Mucosa of rectum (tissue), 2 donors: ENCODE data around the gene C15orf62.

ENCODE experiments used
- H3K27ac ChIP-seq, 2 donors: one replicate each; pipeline ENCODE4 v1.7.0; 2013; ENCODE audit warnings: inconsistent platforms in 2 of 2, low read depth in 2 of 2, low read length in 2 of 2
- H3K27me3 ChIP-seq, 2 donors: one replicate each; pipeline ENCODE4 v1.7.0; 2013; ENCODE audit warnings: low read length in 2 of 2; ENCODE audit not compliant: control insufficient read depth in 2 of 2, insufficient read depth in 2 of 2
- H3K36me3 ChIP-seq, 2 donors: one replicate each; pipeline ENCODE4 v1.7.0; 2013; ENCODE audit warnings: low read length in 2 of 2; ENCODE audit not compliant: control insufficient read depth in 2 of 2, insufficient read depth in 2 of 2
- H3K4me1 ChIP-seq, 2 donors: one replicate each; pipeline ENCODE4 v1.7.0; 2013; ENCODE audit warnings: low read length in 2 of 2, mild to moderate bottlenecking in 1 of 2; ENCODE audit not compliant: control insufficient read depth in 2 of 2, insufficient read depth in 2 of 2
- H3K4me3 ChIP-seq, 2 donors: one replicate each; pipeline ENCODE4 v1.7.0; 2013; ENCODE audit warnings: low read length in 2 of 2
- H3K9ac ChIP-seq, 2 donors: one replicate each; pipeline ENCODE4 v1.7.0; 2013; ENCODE audit warnings: low read length in 2 of 2, low read depth in 1 of 2, mild to moderate bottlenecking in 1 of 2
- H3K9me3 ChIP-seq, 2 donors: one replicate each; pipeline ENCODE4 v1.7.0; 2013; ENCODE audit warnings: low read length in 2 of 2; ENCODE audit not compliant: control insufficient read depth in 2 of 2
- donor health status: healthy.
- donor health status: Normal muscosa, but diverticular disease.

Gene C15orf62

DNA sequence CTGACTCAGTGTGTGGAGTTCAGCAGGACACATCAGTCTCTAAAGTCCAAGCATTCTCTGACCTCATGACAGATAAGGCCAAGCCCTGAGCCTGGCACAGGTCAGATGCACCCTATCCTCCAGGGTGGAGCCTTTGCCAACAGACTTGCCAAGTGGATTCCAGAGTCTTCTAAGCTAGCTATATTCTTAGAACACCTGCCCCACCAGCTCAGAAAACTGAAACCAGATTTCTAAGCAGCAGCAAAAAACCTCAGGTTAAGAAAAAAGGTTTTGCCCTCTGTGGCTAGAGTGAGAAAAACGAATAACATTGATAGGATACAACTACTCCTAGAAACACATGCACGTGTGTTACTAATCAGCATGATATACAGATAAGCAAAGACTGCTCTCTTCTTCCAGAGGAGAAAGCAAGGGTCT, 26.3 kb upstream of the C15orf62 start:
- no peak overlapping the region for H3K4me3 ChIP-seq
- H3K36me3 ChIP-seq: peaks cover 36 to 54% of the 10 kb centered on the region in 2 donors
- H3K4me1 ChIP-seq: peaks cover 0 to 6% of the 10 kb centered on the region in 2 donors
- no peak overlapping the region for H3K27ac ChIP-seq
- no peaks in the 10 kb centered on the region for H3K9me3 ChIP-seq
- no peaks in the 10 kb centered on the region for H3K27me3 ChIP-seq
- H3K9ac ChIP-seq: no peak overlapping the region

GRCh38 chr15:40743921-40744814, 25.6 kb upstream of the C15orf62 start:
- no peaks in the 10 kb centered on the region for H3K27me3 ChIP-seq
- peaks cover 0 to 6% of the 10 kb centered on the region in 2 donors for H3K4me1 ChIP-seq
- peak overlapping the region in 1 of 2 donors; percentile 28 for H3K27ac ChIP-seq
- H3K9ac ChIP-seq: no peak overlapping the region
- no peak overlapping the region for H3K4me3 ChIP-seq
- H3K9me3 ChIP-seq: no peaks in the 10 kb centered on the region
- peaks cover 35 to 51% of the 10 kb centered on the region in 2 donors for H3K36me3 ChIP-seq

GRCh38 chr15:40744815-40745152, 25.0 kb upstream of the C15orf62 start:
- Histone ChIP-seq H3K4me3 (no peak overlapping the region), H3K4me1 (peaks cover 0 to 6% of the 10 kb centered on the region in 2 donors), H3K27me3 (no peaks in the 10 kb centered on the region), H3K9me3 (no peaks in the 10 kb centered on the region), H3K9ac (no peak overlapping the region), H3K27ac (no peak overlapping the region), H3K36me3 (peaks cover 28 to 47% of the 10 kb centered on the region in 2 donors)

DNA sequence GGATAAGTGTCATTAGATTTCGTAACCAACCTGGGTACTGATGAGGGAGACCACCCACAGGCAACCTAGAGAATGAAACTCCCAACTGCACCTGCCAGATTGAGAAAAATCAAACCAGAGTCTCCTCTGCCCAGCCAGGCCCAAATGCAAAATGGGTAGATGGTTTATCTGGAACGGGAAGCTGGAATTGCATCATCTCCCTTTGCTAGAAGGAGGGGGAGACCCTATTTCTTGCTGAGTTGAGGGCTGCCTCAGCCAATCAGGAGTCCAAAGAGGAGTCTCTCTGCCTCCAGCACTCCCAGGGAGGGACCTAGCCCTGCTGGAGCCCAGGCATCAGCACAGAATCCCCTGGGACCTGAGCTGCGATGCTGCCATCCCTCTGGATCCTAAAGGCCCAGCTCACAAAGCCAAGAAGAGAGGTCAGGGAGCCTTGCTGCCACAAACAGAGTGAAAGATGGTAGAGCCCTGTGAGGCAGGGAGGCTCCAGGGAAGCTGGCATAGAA, 22.8 kb upstream of the C15orf62 start:
- Histone ChIP-seq H3K27me3 (no peaks in the 10 kb centered on the region), H3K4me1 (peaks cover 0 to 6% of the 10 kb centered on the region in 2 donors)

GRCh38 chr15:40747685-40748631, 21.8 kb upstream of the C15orf62 start:
- no peak overlapping the region for H3K9ac ChIP-seq
- H3K4me3 ChIP-seq: no peak overlapping the region
- H3K4me1 ChIP-seq: peaks cover 0 to 6% of the 10 kb centered on the region in 2 donors
- no peaks in the 10 kb centered on the region for H3K9me3 ChIP-seq
- no peaks in the 10 kb centered on the region for H3K27me3 ChIP-seq
- no peak overlapping the region for H3K27ac ChIP-seq
- H3K36me3 ChIP-seq: peaks cover 34 to 57% of the 10 kb centered on the region in 2 donors

More for the DNA sequence above, 22.8 kb upstream of the C15orf62 start:
- Histone ChIP-seq H3K4me3 (no peak overlapping the region), H3K36me3 (peaks cover 39 to 56% of the 10 kb centered on the region in 2 donors), H3K9ac (no peak overlapping the region), H3K9me3 (no peaks in the 10 kb centered on the region), H3K27ac (no peak overlapping the region)

DNA sequence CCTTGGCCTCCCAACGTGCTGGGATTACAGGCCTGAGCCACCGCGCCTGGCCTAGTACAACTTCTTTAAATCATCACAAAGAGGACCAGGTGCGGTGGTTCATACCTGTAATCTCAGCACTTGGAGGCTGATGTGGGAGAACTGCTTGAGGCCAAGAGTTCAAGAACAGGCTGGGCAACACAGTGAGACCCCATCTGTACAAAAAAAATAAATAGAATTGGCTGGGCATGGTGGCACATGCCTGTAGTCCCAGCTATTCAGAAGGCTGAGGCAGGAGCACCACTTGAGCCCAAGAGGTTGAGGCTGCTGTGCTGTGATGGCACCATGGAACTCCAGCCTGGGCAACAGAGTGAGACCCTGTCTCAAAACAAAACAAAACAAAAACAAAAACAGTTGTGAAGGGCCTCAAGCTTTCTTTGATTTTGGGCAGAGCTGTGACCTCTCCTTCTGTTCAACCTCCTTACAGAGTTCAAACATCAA, 20.6 kb upstream of the C15orf62 start:
- Histone ChIP-seq H3K27ac (no peak overlapping the region), H3K4me3 (no peak overlapping the region), H3K9me3 (no peaks in the 10 kb centered on the region), H3K27me3 (no peaks in the 10 kb centered on the region), H3K9ac (no peak overlapping the region), H3K36me3 (peaks cover 24 to 46% of the 10 kb centered on the region in 2 donors), H3K4me1 (peaks cover 5 to 6% of the 10 kb centered on the region in 2 donors)

DNA sequence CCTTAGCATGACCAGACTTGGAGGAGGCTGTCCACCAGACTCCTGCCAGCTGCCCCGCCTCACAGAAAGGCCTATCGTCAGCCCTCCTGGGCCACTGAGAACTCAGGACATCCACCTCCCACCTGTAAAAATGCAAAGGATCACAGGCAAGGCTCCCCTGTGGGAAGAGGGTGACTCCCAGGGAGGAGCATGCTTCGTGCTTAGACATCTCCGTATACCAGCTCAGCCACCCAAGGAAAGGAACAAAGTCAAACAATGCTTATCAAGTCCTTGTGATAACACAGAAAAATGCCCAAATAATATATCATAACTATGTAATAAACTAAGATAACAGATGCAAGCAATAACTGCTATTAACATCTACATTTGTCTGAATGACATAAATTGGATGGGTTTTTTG, 18.9 kb upstream of the C15orf62 start:
- Histone ChIP-seq H3K36me3 (peaks cover 17 to 35% of the 10 kb centered on the region in 2 donors), H3K9ac (no peak overlapping the region), H3K9me3 (no peaks in the 10 kb centered on the region), H3K4me1 (peaks cover 5 to 11% of the 10 kb centered on the region in 2 donors), H3K27ac (no peak overlapping the region), H3K27me3 (no peaks in the 10 kb centered on the region), H3K4me3 (no peak overlapping the region)

DNA sequence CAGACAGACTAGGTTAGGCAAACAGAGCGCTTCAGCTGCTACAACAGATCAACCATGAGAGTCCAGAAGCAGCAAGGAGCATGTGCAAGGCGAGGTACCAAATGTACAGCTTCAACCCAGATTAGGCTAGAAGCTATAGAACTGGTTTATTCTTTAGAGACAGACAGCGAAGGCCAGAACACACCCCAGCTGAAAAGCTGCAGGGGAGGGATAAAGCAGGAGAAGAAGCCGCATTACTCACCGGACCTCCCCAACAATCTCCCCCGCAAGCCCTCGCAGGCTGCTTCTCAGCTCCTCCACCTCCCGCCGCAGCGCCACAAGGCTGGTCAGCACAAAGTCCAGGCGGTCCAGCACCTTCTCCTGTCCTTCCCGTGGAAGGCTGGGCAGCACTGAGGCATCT, 18.0 kb upstream of the C15orf62 start:
- Histone ChIP-seq H3K9ac (no peak overlapping the region), H3K4me3 (no peak overlapping the region), H3K9me3 (no peaks in the 10 kb centered on the region), H3K36me3 (peaks cover 17 to 35% of the 10 kb centered on the region in 2 donors), H3K4me1 (peaks cover 5 to 11% of the 10 kb centered on the region in 2 donors), H3K27me3 (no peaks in the 10 kb centered on the region), H3K27ac (no peak overlapping the region)

GRCh38 chr15:40754574-40754882, 15.3 kb upstream of the C15orf62 start:
- Histone ChIP-seq H3K9me3 (no peaks in the 10 kb centered on the region), H3K36me3 (peaks cover 17 to 28% of the 10 kb centered on the region in 2 donors), H3K4me1 (peaks cover 5% of the 10 kb centered on the region in 2 donors), H3K9ac (peak overlapping the region; percentile 79 to 92), H3K4me3 (peak overlapping the region; percentile 89 to 98), H3K27me3 (no peaks in the 10 kb centered on the region), H3K27ac (peak overlapping the region; percentile 77 to 94)
